IMR-90 (cell line): ENCODE results near the gene TENT5D. TPM values are rescaled to one million over a fixed set of nuclear protein-coding genes. Genes with fewer than 3 reads are reported as not detected.

ENCODE experiments used
- ATAC-seq: fragments of 200-7000 bp; cut with Tn5 transposase; 2 replicates; pipeline ENCODE4 v1.9.1; 2020; ENCODE audit warnings: low read depth, mild to moderate bottlenecking, moderate library complexity
- BruUV-seq: library from RNA; stranded (reverse); fragments of 400-500 nt; replicated peaks from 2 replicates; lab custom pipeline; 2021; lab: Mats Ljungman, UMichigan
- CTCF ChIA-PET: fragments of 300-600 bp; formaldehyde crosslinking; extraction: SDS; loops from one replicate; lab custom pipeline; 2021; ENCODE audit warnings: antibody characterized with exemption; lab: Yijun Ruan, JAX
- POLR2A ChIA-PET: fragments of 300-600 bp; sonication (Branson Sonifier 250); formaldehyde crosslinking; loops from one replicate; lab custom pipeline; 2022; ENCODE audit warnings: antibody characterized with exemption; ENCODE audit not compliant: unreplicated experiment; lab: Charles Lee
- DNase-seq: peaks from one replicate; pipeline ENCODE4 v3.0.0; 2013
- H2AFZ ChIP-seq: replicated peaks from 2 replicates; pipeline ENCODE3; 2013; ENCODE audit warnings: low read length, mild to moderate bottlenecking; ENCODE audit not compliant: poor library complexity
- H2AK5ac ChIP-seq: 2 replicates; pipeline ENCODE4 v1.6.1; 2013; ENCODE audit warnings: low read depth, low read length, inconsistent platforms
- H2AK9ac ChIP-seq: replicated peaks from 2 replicates; pipeline ENCODE3; 2013; ENCODE audit warnings: mild to moderate bottlenecking, low read depth, low read length, moderate library complexity; ENCODE audit not compliant: poor library complexity
- H2BK120ac ChIP-seq: 2 replicates; pipeline ENCODE4 v1.6.1; 2013; ENCODE audit warnings: low read depth, low read length, inconsistent platforms
- H2BK15ac ChIP-seq: 3 replicates; pipeline ENCODE4 v1.6.1; 2013; ENCODE audit warnings: low read depth, low read length, inconsistent platforms
- H2BK20ac ChIP-seq: 2 replicates; pipeline ENCODE4 v1.6.1; 2013; ENCODE audit warnings: low read depth, mild to moderate bottlenecking, inconsistent platforms, low read length, moderate library complexity
- H2BK5ac ChIP-seq: 2 replicates; pipeline ENCODE4 v1.6.1; 2013; ENCODE audit warnings: mild to moderate bottlenecking, low read depth, low read length, inconsistent platforms; ENCODE audit not compliant: poor library complexity, severe bottlenecking
- H3K14ac ChIP-seq: replicated peaks from 2 replicates; pipeline ENCODE4 v1.6.1; 2013; ENCODE audit warnings: low read depth, low read length, inconsistent platforms
- H3K18ac ChIP-seq: 2 replicates; pipeline ENCODE4 v1.6.1; 2013; ENCODE audit warnings: low read depth, low read length, control low read depth
- H3K23ac ChIP-seq: 2 replicates; pipeline ENCODE4 v1.6.1; 2013; ENCODE audit warnings: low read depth, low read length, inconsistent platforms
- H3K27ac ChIP-seq: 2 replicates; pipeline ENCODE4 v1.5.1; 2013; ENCODE audit warnings: mild to moderate bottlenecking, control low read depth, low read length; ENCODE audit not compliant: insufficient read depth
- H3K27me3 ChIP-seq: 2 replicates; pipeline ENCODE4 v1.6.1; 2013; ENCODE audit warnings: low read length; ENCODE audit not compliant: control insufficient read depth, insufficient read depth
- H3K36me3 ChIP-seq: 2 replicates; pipeline ENCODE4 v1.6.1; 2013; ENCODE audit warnings: low read length, mixed read lengths; ENCODE audit not compliant: control insufficient read depth, insufficient read depth
- H3K4ac ChIP-seq: 2 replicates; pipeline ENCODE4 v1.6.1; 2013; ENCODE audit warnings: low read depth, low read length, inconsistent platforms
- H3K4me1 ChIP-seq: 2 replicates; pipeline ENCODE4 v1.6.1; 2013; ENCODE audit warnings: low read length, mixed read lengths; ENCODE audit not compliant: control insufficient read depth, insufficient read depth
- H3K4me2 ChIP-seq: 2 replicates; pipeline ENCODE4 v1.6.1; 2013; ENCODE audit warnings: low read depth, mild to moderate bottlenecking, control low read depth, low read length, moderate library complexity
- H3K4me3 ChIP-seq: 2 replicates; pipeline ENCODE4 v1.5.1; 2013; ENCODE audit warnings: low read depth, mild to moderate bottlenecking, control low read depth, low read length, moderate library complexity; ENCODE audit not compliant: insufficient read depth
- H3K56ac ChIP-seq: 2 replicates; pipeline ENCODE4 v1.6.1; 2013; ENCODE audit warnings: low read length, inconsistent platforms; ENCODE audit not compliant: insufficient read depth; ENCODE audit errors: extremely low read depth
- H3K79me1 ChIP-seq, 2 experiments: 2 replicates each; pipeline ENCODE4 v1.6.1; 2013; ENCODE audit warnings: low read length in 2 of 2, inconsistent platforms in 1 of 2, low read depth in 1 of 2
- H3K9ac ChIP-seq: 2 replicates; pipeline ENCODE4 v1.6.1; 2013; ENCODE audit warnings: low read depth, low read length, control low read depth
- H3K9me1 ChIP-seq: 2 replicates; pipeline ENCODE4 v1.6.1; 2013; ENCODE audit warnings: low read length, inconsistent platforms; ENCODE audit not compliant: insufficient read depth
- H3K9me3 ChIP-seq: 2 replicates; pipeline ENCODE4 v1.6.1; 2013; ENCODE audit warnings: low read length; ENCODE audit not compliant: control insufficient read depth, insufficient read depth
- H4K20me1 ChIP-seq: 2 replicates; pipeline ENCODE4 v1.6.1; 2013; ENCODE audit warnings: low read length, inconsistent platforms; ENCODE audit not compliant: insufficient read depth
- H4K5ac ChIP-seq: 2 replicates; pipeline ENCODE4 v1.6.1; 2013; ENCODE audit warnings: mild to moderate bottlenecking, low read depth, low read length, control low read depth
- H4K8ac ChIP-seq, 2 experiments: 2 replicates each; pipeline ENCODE4 v1.6.1; 2013; ENCODE audit warnings: low read depth in 2 of 2, low read length in 2 of 2, control low read depth in 1 of 2, inconsistent platforms in 1 of 2
- H4K91ac ChIP-seq: 2 replicates; pipeline ENCODE4 v1.6.1; 2013; ENCODE audit warnings: low read depth, low read length, inconsistent platforms; ENCODE audit not compliant: insufficient read depth
- BHLHE40 ChIP-seq: fragments of 150-350 bp; IDR thresholded peaks from 2 replicates; pipeline ENCODE4 v1.6.1; 2016; ENCODE audit warnings: mild to moderate bottlenecking, low read depth, low read length
- CEBPB ChIP-seq: IDR thresholded peaks from 2 replicates; pipeline ENCODE4 v1.6.1; 2012; ENCODE audit warnings: low read depth, low read length, improper control_type of control experiment
- CHD1 ChIP-seq: IDR thresholded peaks from 2 replicates; pipeline ENCODE4 v1.6.1; 2012; ENCODE audit warnings: low read depth, low read length, improper control_type of control experiment
- CTCF ChIP-seq: conservative IDR thresholded peaks from 2 replicates; pipeline ENCODE4 v1.5.1; 2012; ENCODE audit warnings: mild to moderate bottlenecking, low read depth, low read length, improper control_type of control experiment
- ELK1 ChIP-seq: fragments of 150-350 bp; IDR thresholded peaks from 2 replicates; pipeline ENCODE4 v1.6.1; 2016; ENCODE audit warnings: low read depth, mild to moderate bottlenecking, low read length, moderate library complexity, borderline replicate concordance
- FOS ChIP-seq: fragments of 150-350 bp; IDR thresholded peaks from 2 replicates; pipeline ENCODE4 v1.6.1; 2016; ENCODE audit warnings: low read depth, low read length
- MAFK ChIP-seq: IDR thresholded peaks from 2 replicates; pipeline ENCODE4 v1.6.1; 2012; ENCODE audit warnings: low read depth, low read length, improper control_type of control experiment
- MAZ ChIP-seq: IDR thresholded peaks from 2 replicates; pipeline ENCODE4 v1.6.1; 2012; ENCODE audit warnings: low read depth, mild to moderate bottlenecking, low read length, improper control_type of control experiment, moderate library complexity, borderline replicate concordance
- MXI1 ChIP-seq: IDR thresholded peaks from 2 replicates; pipeline ENCODE4 v1.6.1; 2012; ENCODE audit warnings: low read depth, mild to moderate bottlenecking, low read length, moderate library complexity, borderline replicate concordance
- NFE2L2 ChIP-seq: fragments of 150-350 bp; IDR thresholded peaks from 2 replicates; pipeline ENCODE4 v1.6.1; 2016; ENCODE audit warnings: low read depth, mild to moderate bottlenecking, low read length
- POLR2A ChIP-seq: IDR thresholded peaks from 2 replicates; pipeline ENCODE4 v1.6.1; 2012; ENCODE audit warnings: mild to moderate bottlenecking, low read depth, low read length
- RAD21 ChIP-seq: IDR thresholded peaks from 2 replicates; pipeline ENCODE4 v1.6.1; 2012; ENCODE audit warnings: low read length, improper control_type of control experiment
- RCOR1 ChIP-seq: IDR thresholded peaks from 2 replicates; pipeline ENCODE4 v1.6.1; 2012; ENCODE audit warnings: mild to moderate bottlenecking, low read length, improper control_type of control experiment; ENCODE audit not compliant: insufficient replicate concordance
- RFX5 ChIP-seq: IDR thresholded peaks from 2 replicates; pipeline ENCODE4 v1.8.0; 2012; ENCODE audit warnings: low read depth, mild to moderate bottlenecking, low read length, moderate library complexity
- SMC3 ChIP-seq: fragments of 150-350 bp; IDR thresholded peaks from 2 replicates; pipeline ENCODE4 v1.6.1; 2016; ENCODE audit warnings: low read depth, mild to moderate bottlenecking, antibody characterized with exemption, low read length, moderate library complexity
- WGBS, 2 experiments: methylation state at CpG; one replicate each; pipeline versions ENCODE4 v1.1.5 to v1.1.7; 2013; ENCODE audit warnings: missing lambda C conversion rate in 2 of 2; ENCODE audit not compliant: insufficient read length in 1 of 2; ENCODE audit errors: extremely low coverage in 2 of 2; 5-methylcytosine and 5-hydroxymethylcytosine counted together
- dilution Hi-C: fragments of 300-500 bp; cut with HindIII; formaldehyde crosslinking; loops from one replicate; pipeline ENCODE4 v1.14.3; 2018; ENCODE audit warnings: low sequenced_read_pairs; ENCODE audit not compliant: unreplicated experiment
- in situ Hi-C: fragments of 300-500 bp; cut with MboI; formaldehyde crosslinking; loops from 3 replicates; pipeline ENCODE4 v1.14.3; 2019; ENCODE audit warnings: low sequenced_read_pairs, inconsistent platforms, mixed read lengths
- intact Hi-C: fragments of 100-400 bp; cut with micrococcal nuclease; formaldehyde crosslinking; loops from 2 replicates; pipeline ENCODE4 v1.10.0; 2022
- polyA plus RNA-seq, 3 experiments: library from polyadenylated mRNA; depleted of rRNA; stranded (reverse); fragments of >200 nt; gene quantifications; 2 replicates each; pipeline ENCODE4 v1.2.3, GENCODE V29; 2012; ENCODE audit warnings: low replicate concordance in 1 of 3
- total RNA-seq: library from RNA; depleted of rRNA; stranded (reverse); fragments of >200 nt; gene quantifications from 2 replicates; pipeline ENCODE4 v1.2.3, GENCODE V29; 2012
- TF ChIP-seq, protein P1 (sequence below): fragments of 150-350 bp; IDR thresholded peaks from 2 replicates; pipeline ENCODE4 v1.6.1; 2017; ENCODE audit warnings: mild to moderate bottlenecking, antibody characterized with exemption, low read length, low read depth

Gene TENT5D
- total and polyA plus RNA-seq, 2 of the 4 experiments (the other 2 are of a cell fraction) = not detected

DNA sequence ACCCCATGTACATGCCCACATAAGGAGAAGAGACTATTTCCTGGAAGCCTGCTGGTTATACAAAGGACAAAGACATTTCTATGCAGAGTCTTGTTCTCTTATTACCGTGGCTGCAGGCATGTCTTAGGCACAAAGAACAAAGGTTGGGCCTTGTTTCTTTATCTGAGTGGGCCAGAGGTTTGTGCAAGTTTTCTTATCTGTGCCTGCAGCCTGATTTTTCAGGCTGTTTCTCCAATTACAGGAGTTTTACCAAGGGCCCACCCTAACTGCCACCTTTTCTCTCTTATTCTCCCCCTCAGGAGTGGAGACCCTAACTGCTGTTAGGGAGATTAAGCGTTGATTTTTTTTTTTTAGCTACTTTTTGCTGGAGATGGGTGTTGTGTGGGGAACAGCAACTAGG, 3.5 kb downstream of the TENT5D start:
- CTCF ChIA-PET = no interaction called here
- H3K23ac ChIP-seq = no peak overlapping the region
- POLR2A ChIA-PET = no interaction called here
- no CpG with 5 or more reads among the region's 2 CpGs for WGBS, 2 experiments
- ATAC-seq (no peak), DNase-seq (no peak)
- H2BK20ac ChIP-seq = no peak overlapping the region
- no peak overlapping the region for H2BK120ac ChIP-seq
- H3K9me1 ChIP-seq = no peaks in the 10 kb centered on the region
- no peak overlapping the region for H3K9ac ChIP-seq
- no peak for TF ChIP-seq RCOR1
- TF ChIP-seq RFX5 = no peak
- TF ChIP-seq SMC3 = no peak
- no peak for TF ChIP-seq CTCF
- TF ChIP-seq MAFK = no peak
- no peak for TF ChIP-seq MAZ
- TF ChIP-seq, protein P1, sequence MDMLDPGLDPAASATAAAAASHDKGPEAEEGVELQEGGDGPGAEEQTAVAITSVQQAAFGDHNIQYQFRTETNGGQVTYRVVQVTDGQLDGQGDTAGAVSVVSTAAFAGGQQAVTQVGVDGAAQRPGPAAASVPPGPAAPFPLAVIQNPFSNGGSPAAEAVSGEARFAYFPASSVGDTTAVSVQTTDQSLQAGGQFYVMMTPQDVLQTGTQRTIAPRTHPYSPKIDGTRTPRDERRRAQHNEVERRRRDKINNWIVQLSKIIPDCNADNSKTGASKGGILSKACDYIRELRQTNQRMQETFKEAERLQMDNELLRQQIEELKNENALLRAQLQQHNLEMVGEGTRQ = no peak
- no peak for TF ChIP-seq CHD1
- TF ChIP-seq MXI1 = no peak
- no peak for TF ChIP-seq CEBPB
- no peak for TF ChIP-seq FOS
- TF ChIP-seq NFE2L2 = no peak
- no peak for TF ChIP-seq POLR2A
- no peak for TF ChIP-seq ELK1
- TF ChIP-seq BHLHE40 = no peak
- TF ChIP-seq RAD21 = no peak
- dilution Hi-C loops = no loop called here
- intact Hi-C loops = no loop called here
- BruUV-seq = no TSS peak
- no peaks in the 10 kb centered on the region for H3K27me3 ChIP-seq
- H2AK5ac ChIP-seq = no peak overlapping the region
- no peak overlapping the region for H2AFZ ChIP-seq
- H3K18ac ChIP-seq = no peak overlapping the region
- no peak overlapping the region for H4K8ac ChIP-seq
- no peak overlapping the region for H3K4ac ChIP-seq
- H2BK15ac ChIP-seq = no peak overlapping the region
- H4K5ac ChIP-seq = no peak overlapping the region
- H3K27ac ChIP-seq = no peak overlapping the region
- H4K20me1 ChIP-seq = no peaks in the 10 kb centered on the region
- no peak overlapping the region for H3K14ac ChIP-seq
- no peaks in the 10 kb centered on the region for H3K36me3 ChIP-seq
- in situ Hi-C loops = no loop called here
- no peaks in the 10 kb centered on the region for H3K79me1 ChIP-seq
- no peak overlapping the region for H2BK5ac ChIP-seq
- no peak overlapping the region for H3K4me2 ChIP-seq
- H3K4me1 ChIP-seq = no peaks in the 10 kb centered on the region
- no peak overlapping the region for H4K91ac ChIP-seq
- H3K9me3 ChIP-seq = no peaks in the 10 kb centered on the region
- H3K56ac ChIP-seq = no peak overlapping the region
- H3K4me3 ChIP-seq = no peak overlapping the region
- H2AK9ac ChIP-seq = no peak overlapping the region
